Hepatocyte (in vitro differentiated cells): ENCODE measurements around the gene CLDN6.

Experiments
- CTCF ChIP-seq: fragments of 200-600 bp; sonication (generic); IDR thresholded peaks from 2 replicates; pipeline ENCODE4 v1.5.1; 2016; ENCODE audit warnings: antibody characterized with exemption, mild to moderate bottlenecking; ENCODE audit not compliant: poor library complexity
- EZH2 ChIP-seq: fragments of 200-600 bp; sonication (generic); IDR thresholded peaks from 2 replicates; pipeline ENCODE4 v1.6.1; 2016; ENCODE audit warnings: antibody characterized with exemption, mild to moderate bottlenecking, borderline replicate concordance

- TF ChIP-seq CTCF (no peak), EZH2 (no peak)
Observed at GRCh38 chr16:2981899-2982250, 36.1 kb downstream of the CLDN6 start.
